ENCODE data around the gene CDH13.

DNA sequence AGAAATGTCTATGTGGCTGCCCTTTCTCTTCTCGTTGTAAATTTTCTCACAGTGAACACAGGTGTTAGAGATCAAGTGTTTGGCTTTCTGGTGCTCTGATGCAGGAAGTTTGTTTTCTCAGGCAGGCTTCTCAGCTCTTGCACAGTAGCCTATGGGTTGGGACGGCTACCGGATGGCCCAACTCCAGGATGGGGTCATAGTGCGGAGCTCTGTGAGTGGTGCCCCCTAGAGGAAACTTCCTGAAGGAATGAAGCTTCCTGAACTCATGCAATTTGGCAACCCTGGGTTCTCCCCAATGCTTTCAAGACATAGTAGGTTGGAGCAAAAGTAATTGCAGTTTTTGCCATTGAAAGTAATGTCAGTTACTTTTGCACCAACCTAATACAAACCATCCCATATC, 773.5 kb downstream of the CDH13 start:
- TF ChIP-seq POLR2AphosphoS5 (IDR thresholded peaks at IDR 0.05; ENCODE audit: low read depth, low read length) (no peak), TAF1 (IDR thresholded peaks at IDR 0.05; ENCODE audit: borderline replicate concordance, insufficient read depth, low read length) (no peak), SIN3A (IDR thresholded peaks at IDR 0.05; ENCODE audit: borderline replicate concordance, insufficient read depth, low read length) (no peak)
